Heart right ventricle (tissue), 16 donors: ENCODE results near the gene OOSP3. TPM values are rescaled to one million over a fixed set of nuclear protein-coding genes. Genes with fewer than 3 reads are reported as not detected.
"Not testable (repeated sequence)": the region's sequence is repeated elsewhere in the genome, so short reads cannot be mapped to it uniquely, and the experiment has no call there.

Experiments
- ATAC-seq, 8 donors: fragments of 200-7000 bp; cut with Tn5 transposase; one replicate each; pipeline ENCODE4 v1.9.1; 2020; ENCODE audit warnings: mild to moderate bottlenecking in 8 of 8, moderate library complexity in 8 of 8, moderate number of reproducible peaks in 1 of 8
- DNase-seq, 2 donors: peaks; one replicate each; pipeline ENCODE4 v3.0.0-alpha.2; 2020
- H3K27ac ChIP-seq, 10 donors: fragments of 200-600 bp; sonication (generic) in 2 of 10; one replicate each; pipeline versions ENCODE4 v1.5.0 to v1.8.0; 2020 to 2022; ENCODE audit warnings: mild to moderate bottlenecking in 3 of 10
- H3K27me3 ChIP-seq, 7 donors: fragments of 200-600 bp; one replicate each; pipeline ENCODE4 v1.8.0; 2021 to 2022; ENCODE audit warnings: mild to moderate bottlenecking in 2 of 7
- H3K36me3 ChIP-seq, 9 donors: fragments of 200-600 bp; sonication (generic) in 1 of 9; one replicate each; pipeline versions ENCODE4 v1.5.0 to v1.8.0; 2020 to 2022; ENCODE audit warnings: mild to moderate bottlenecking in 2 of 9
- H3K4me1 ChIP-seq, 9 donors: fragments of 200-600 bp; sonication (generic) in 1 of 9; one replicate each; pipeline versions ENCODE4 v1.5.0 to v1.8.0; 2020 to 2022; ENCODE audit warnings: mild to moderate bottlenecking in 4 of 9
- H3K4me3 ChIP-seq, 10 donors: fragments of 200-600 bp; sonication (generic) in 2 of 10; one replicate each; pipeline versions ENCODE4 v1.5.0 to v1.8.0; 2020 to 2022; ENCODE audit warnings: mild to moderate bottlenecking in 7 of 10, moderate library complexity in 2 of 10
- H3K9me3 ChIP-seq, 11 donors: fragments of 200-600 bp in 10 of 11; sonication (generic) in 2 of 11; one replicate each; pipeline versions ENCODE4 v1.5.0 to v1.8.0; 2013 to 2022; ENCODE audit warnings: mild to moderate bottlenecking in 2 of 11, control low read depth in 1 of 11, moderate library complexity in 1 of 11
- CTCF ChIP-seq, 9 donors: fragments of 200-600 bp; sonication (generic) in 2 of 9; IDR thresholded peaks; one replicate each; pipeline versions ENCODE4 v1.5.0 to v1.8.0; 2021 to 2022; ENCODE audit warnings: antibody characterized with exemption in 9 of 9, mild to moderate bottlenecking in 5 of 9, moderate library complexity in 1 of 9
- WGBS, 2 donors: extraction: QIAGEN DNeasy Blood & Tissue Kit; methylation state at CpG; one replicate each; pipeline ENCODE4 v1.1.7; 2013; ENCODE audit warnings: inconsistent platforms in 1 of 2; 5-methylcytosine and 5-hydroxymethylcytosine counted together
- intact Hi-C, 10 donors: fragments of 100-400 bp; cut with DNase I; formaldehyde crosslinking; loops; one replicate each; pipeline versions ENCODE4 v1.11.1 to v1.14.2; 2022
- polyA plus RNA-seq, 2 donors: library from polyadenylated mRNA; stranded (reverse); fragments of 200-250 nt; gene quantifications; one replicate each; pipeline ENCODE4 v1.2.3, GENCODE V29; 2013
- total RNA-seq, 10 donors: library from RNA; stranded (reverse); fragmentation: NEBNext Ultra II Directional in 3 of 10; extraction: Animal tissue kit (Norgen Biotek cat#: 25700) in 3 of 10; gene quantifications; one replicate each; pipeline versions ENCODE4 v1.2.1 to v1.2.4, GENCODE V29; 2021 to 2023
- donor health status: Arrhythmogenic right ventricular cardiomyopathy.
- donor health status: ischemic (EF 13 %, LVEDD 7.1; RV severe dilation, severe dysfunction).
- donor health status: healthy with polysubstance abuse.
- donor health status: DM: no; HTN: yes; CAD: no.
- donor health status: DM: no; HTN: no; CAD: no.
- donor health status: ischemic (EF 25% LVEDD 6.9; RV normal size, moderate dysfunction).
- donor health status: ischemic (EF 25% LVEDD 5.7; RV mildly dilated, moderate dysfunction).
- donor health status: healthy.
- donor health status: DM: yes; HTN: yes; CAD: no.
- donor health status: Ischemic cardiomyopathy.
- donor health status: ischemic (EF 35%, LVEDD 5.7; RV mildly dilated, moderate dysfunction).
- donor health status: nonischemic (EF 11% LVEDD 7.7; RV severe dilation, severe dysfunction).
- donor health status: DM: yes; HTN: yes; CAD: no.
- donor health status: PGD.
- donor health status: ischemic (EF 29% LVEDD 5.4; RV normal size, mild dysfunction).
- donor health status: nonischemic (EF 23%, LVEDD 6.1; RV moderate dilation, normal function).

The OOSP3 gene
- total and polyA plus RNA-seq, 12 donors: not detected

GRCh38 chr11:59883597-59883996 lies 5.0 kb downstream of the OOSP3 start:
- 94 to 96% methylated on average over 1 of the region's 1 CpG for WGBS, 2 donors
- ATAC-seq (no peak), DNase-seq (no peak)
- TF ChIP-seq CTCF (IDR thresholded peaks at IDR 0.05): no peak
- intact Hi-C loops: no loop called here
- Histone ChIP-seq H3K9me3 (peaks cover 0 to 36% (median 13%) of the 10 kb centered on the region in 11 donors), H3K4me3 (no peak overlapping the region), H3K4me1 (no peaks in the 10 kb centered on the region), H3K27ac (no peak overlapping the region), H3K36me3 (no peaks in the 10 kb centered on the region), H3K27me3 (no peaks in the 10 kb centered on the region)

- DNase-seq, H3K27ac ChIP-seq, H3K27me3 ChIP-seq, H3K36me3 ChIP-seq, ATAC-seq, H3K4me3 ChIP-seq, H3K4me1 ChIP-seq, intact Hi-C loops: not testable (repeated sequence)
- H3K9me3 ChIP-seq: peaks cover 0 to 57% (median 32%) of the 10 kb centered on the region in 11 donors
Observed at GRCh38 chr11:59887156-59887555, 8.6 kb downstream of the OOSP3 start.

GRCh38 chr11:59891781-59892181 lies 13.2 kb downstream of the OOSP3 start:
- Histone ChIP-seq H3K4me3 (no peak overlapping the region), H3K27ac (no peak overlapping the region), H3K36me3 (no peaks in the 10 kb centered on the region), H3K9me3 (peaks cover 0 to 43% (median 32%) of the 10 kb centered on the region in 11 donors), H3K4me1 (no peaks in the 10 kb centered on the region), H3K27me3 (peaks cover 0 to 3% (median 0%) of the 10 kb centered on the region in 7 donors)
- TF ChIP-seq CTCF (IDR thresholded peaks at IDR 0.05): no peak
- ATAC-seq (peak in 3 of 8 donors; percentile 39 to 76 (median 45)), DNase-seq (peak; percentile 11 to 29)
- WGBS, 2 donors: 34 to 36% methylated on average over 4 of the region's 4 CpGs
- intact Hi-C loops: loop anchor here in 1 of 10 donors (10.0 kb wide), 1 partner anchor 67 kb away; no protein-coding TSS in a partner anchor

- H3K27me3 ChIP-seq: peaks cover 0 to 3% (median 0%) of the 10 kb centered on the region in 7 donors
- ATAC-seq (no peak), DNase-seq (no peak)
- H3K4me3 ChIP-seq: no peak overlapping the region
- WGBS, 2 donors: 91 to 96% methylated on average over 1 of the region's 1 CpG
- H3K36me3 ChIP-seq: no peaks in the 10 kb centered on the region
- no peak overlapping the region for H3K27ac ChIP-seq
- no peak for TF ChIP-seq CTCF (IDR thresholded peaks at IDR 0.05)
- peaks cover 0 to 14% (median 9%) of the 10 kb centered on the region in 11 donors for H3K9me3 ChIP-seq
- intact Hi-C loops: loop anchor here in 1 of 10 donors (10.0 kb wide), 1 partner anchor 70 kb away; no protein-coding TSS in a partner anchor
- no peaks in the 10 kb centered on the region for H3K4me1 ChIP-seq
Observed at GRCh38 chr11:59894616-59895015, 16.0 kb downstream of the OOSP3 start.

- DNase-seq: no peak
- Histone ChIP-seq H3K4me1 (peaks cover 0 to 13% (median 0%) of the 10 kb centered on the region in 9 donors), H3K27ac (no peak overlapping the region), H3K27me3 (peaks cover 0 to 3% (median 0%) of the 10 kb centered on the region in 7 donors), H3K9me3 (no peaks in the 10 kb centered on the region), H3K4me3 (no peak overlapping the region), H3K36me3 (no peaks in the 10 kb centered on the region)
- TF ChIP-seq CTCF (IDR thresholded peaks at IDR 0.05): no peak
- 95 to 97% methylated on average over 31 of the region's 31 CpGs for WGBS, 2 donors
- intact Hi-C loops: loop anchor here in 1 of 10 donors (10.0 kb wide), 1 partner anchor 73 kb away; no protein-coding TSS in a partner anchor
- ATAC-seq: no peak
Observed at GRCh38 chr11:59898046-59898445, 19.5 kb downstream of the OOSP3 start.
